HK-2 (cell line): Measurements from ENCODE around the gene TAC3.
"Not testable (repeated sequence)": the region's sequence is repeated elsewhere in the genome, so short reads cannot be mapped to it uniquely, and the experiment has no call there.

Source experiments
- DNase-seq: peaks from one replicate; pipeline ENCODE4 v3.0.0-alpha.2; 2018; ENCODE audit not compliant: unreplicated experiment

Gene TAC3

GRCh38 chr12:57016348-57016747 lies at the start of gene TAC3:
Gene TAC3 (minus strand): TSS chr12:57016529. CDS start chr12:57015797, 732 bp downstream.
- DNase-seq, result no peak

- DNase-seq, result no peak
Observed at GRCh38 chr12:57063991-57064685, 47.8 kb upstream of the TAC3 start.

- DNase-seq, result no peak
Observed at GRCh38 chr12:57058454-57058853, 42.1 kb upstream of the TAC3 start.

- no peak for DNase-seq
Observed at GRCh38 chr12:57057067-57057751, 40.9 kb upstream of the TAC3 start.

GRCh38 chr12:57055824-57056223 lies 39.5 kb upstream of the TAC3 start:
- DNase-seq, result no peak

- DNase-seq, result not testable (repeated sequence)
Observed at GRCh38 chr12:57053901-57054300, 37.6 kb upstream of the TAC3 start.

GRCh38 chr12:57053146-57053545 lies 36.8 kb upstream of the TAC3 start:
- DNase-seq, result not testable (repeated sequence)

GRCh38 chr12:57051011-57051410 lies 34.7 kb upstream of the TAC3 start:
- DNase-seq, result no peak

- no peak for DNase-seq
Observed at GRCh38 chr12:57049890-57050289, 33.6 kb upstream of the TAC3 start, which contains the start of gene MYO1A. Gene MYO1A (minus strand): TSS chr12:57050129. CDS start chr12:57048323, 1,806 bp downstream.

- DNase-seq, result no peak
Observed at GRCh38 chr12:57049119-57049446, 32.8 kb upstream of the TAC3 start.

GRCh38 chr12:57048423-57049118 lies 32.2 kb upstream of the TAC3 start:
- no peak for DNase-seq

GRCh38 chr12:57047981-57048380 lies 31.7 kb upstream of the TAC3 start:
- DNase-seq, result no peak

GRCh38 chr12:57046947-57047890 lies 30.9 kb upstream of the TAC3 start:
- DNase-seq, result no peak

GRCh38 chr12:57046086-57046791 lies 29.9 kb upstream of the TAC3 start:
- no peak for DNase-seq

- DNase-seq, result no peak
Observed at GRCh38 chr12:57044889-57045288, 28.6 kb upstream of the TAC3 start.

GRCh38 chr12:57044468-57044867 lies 28.1 kb upstream of the TAC3 start:
- no peak for DNase-seq

- no peak for DNase-seq
Observed at GRCh38 chr12:57042695-57043094, 26.4 kb upstream of the TAC3 start.

- DNase-seq, result no peak
Observed at GRCh38 chr12:57040750-57041149, 24.4 kb upstream of the TAC3 start.

- no peak for DNase-seq
Observed at GRCh38 chr12:57040211-57040610, 23.9 kb upstream of the TAC3 start.

- DNase-seq, result no peak
Observed at GRCh38 chr12:57039016-57039798, 22.9 kb upstream of the TAC3 start.
